WTC11 (cell line): Measurements from ENCODE around the gene LHFPL6. TPM values are rescaled to one million over a fixed set of nuclear protein-coding genes. Genes with fewer than 3 reads are reported as not detected.

Experiments used
- ATAC-seq: fragments of 200-7000 bp; cut with Tn5 transposase; 2 replicates; pipeline ENCODE4 v1.10.0; 2021; ENCODE audit warnings: mild to moderate bottlenecking, moderate library complexity
- CTCF ChIA-PET: fragments of 300-600 bp; sonication (Branson Sonifier 250); formaldehyde crosslinking; loops from one replicate; lab custom pipeline; 2021; ENCODE audit warnings: antibody characterized with exemption; lab: Charles Lee
- POLR2A ChIA-PET: fragments of 350-600 bp; sonication (Branson Sonifier 250); formaldehyde crosslinking; loops from one replicate; lab custom pipeline; 2021; ENCODE audit warnings: antibody characterized with exemption; lab: Charles Lee
- DNase-seq: peaks from one replicate; pipeline ENCODE4 v3.0.0; 2021; ENCODE audit warnings: low spot score
- H3K27ac Mint-ChIP-seq: 2 replicates; pipeline ENCODE4 v1.8.0; 2021; ENCODE audit warnings: mixed read lengths
- H3K27me3 Mint-ChIP-seq: 2 replicates; pipeline ENCODE4 v1.8.0; 2021; ENCODE audit warnings: low read depth, mild to moderate bottlenecking, moderate library complexity, mixed read lengths
- H3K36me3 Mint-ChIP-seq: 2 replicates; pipeline ENCODE4 v1.8.0; 2021; ENCODE audit warnings: mixed read lengths
- H3K4me1 Mint-ChIP-seq: 2 replicates; pipeline ENCODE4 v1.8.0; 2022; ENCODE audit warnings: mixed read lengths
- H3K4me3 Mint-ChIP-seq: 2 replicates; pipeline ENCODE4 v1.8.0; 2021; ENCODE audit warnings: mild to moderate bottlenecking, moderate library complexity, mixed read lengths
- H3K9me3 Mint-ChIP-seq: 2 replicates; pipeline ENCODE4 v1.8.0; 2021; ENCODE audit warnings: mixed read lengths
- ARID4B ChIP-seq: sonication (generic); formaldehyde crosslinking; IDR thresholded peaks from 2 replicates; pipeline ENCODE4 v1.8.0; 2023; ENCODE audit warnings: missing genetic modification reagents, mild to moderate bottlenecking, borderline replicate concordance
- ATF1 ChIP-seq: sonication (generic); formaldehyde crosslinking; IDR thresholded peaks from 2 replicates; pipeline ENCODE4 v1.8.1; 2023; ENCODE audit warnings: mild to moderate bottlenecking, moderate library complexity, missing genetic modification reagents
- CBFB ChIP-seq: sonication (generic); formaldehyde crosslinking; IDR thresholded peaks from 2 replicates; pipeline ENCODE4 v1.8.1; 2022; ENCODE audit warnings: mild to moderate bottlenecking, low read depth, missing genetic modification reagents
- CTCF ChIP-seq: fragments of 200-600 bp; IDR thresholded peaks from 2 replicates; pipeline ENCODE4 v1.8.0; 2022; ENCODE audit warnings: antibody characterized with exemption
- ELF4 ChIP-seq: sonication (generic); formaldehyde crosslinking; IDR thresholded peaks from 2 replicates; pipeline ENCODE4 v1.8.1; 2022; ENCODE audit warnings: low read depth, mild to moderate bottlenecking, moderate library complexity, missing genetic modification reagents
- EMX1 ChIP-seq: fragments of 250-450 bp; sonication (Bioruptor Pico); IDR thresholded peaks from 2 replicates; pipeline ENCODE4 v1.8.0; 2021; ENCODE audit warnings: mild to moderate bottlenecking
- ETV6 ChIP-seq: sonication (generic); formaldehyde crosslinking; IDR thresholded peaks from 2 replicates; pipeline ENCODE4 v1.8.1; 2022; ENCODE audit warnings: mild to moderate bottlenecking, missing genetic modification reagents
- FOXK1 ChIP-seq: sonication (generic); formaldehyde crosslinking; IDR thresholded peaks from 2 replicates; pipeline ENCODE4 v1.8.0; 2022; ENCODE audit warnings: mild to moderate bottlenecking, moderate library complexity, missing genetic modification reagents
- JAZF1 ChIP-seq: fragments of 250-450 bp; sonication (Bioruptor Pico); IDR thresholded peaks from 2 replicates; pipeline ENCODE4 v1.9.0; 2021; ENCODE audit warnings: moderate library complexity, mild to moderate bottlenecking, inconsistent platforms
- MYBL2 ChIP-seq: sonication (generic); formaldehyde crosslinking; IDR thresholded peaks from 2 replicates; pipeline ENCODE4 v1.8.1; 2023; ENCODE audit warnings: mild to moderate bottlenecking, moderate library complexity, missing genetic modification reagents
- NR2C2 ChIP-seq: sonication (generic); formaldehyde crosslinking; IDR thresholded peaks from 2 replicates; pipeline ENCODE4 v1.8.0; 2022; ENCODE audit warnings: mild to moderate bottlenecking, missing genetic modification reagents
- SMAD4 ChIP-seq: sonication (generic); formaldehyde crosslinking; IDR thresholded peaks from 2 replicates; pipeline ENCODE4 v1.8.0; 2022; ENCODE audit warnings: mild to moderate bottlenecking, missing genetic modification reagents
- TCF7 ChIP-seq: sonication (generic); formaldehyde crosslinking; IDR thresholded peaks from 2 replicates; pipeline ENCODE4 v1.8.0; 2022; ENCODE audit warnings: mild to moderate bottlenecking, low read depth, missing genetic modification reagents, moderate library complexity
- total RNA-seq: library from RNA; stranded (reverse); gene quantifications from 3 replicates; pipeline ENCODE4 v1.2.3, GENCODE V29; 2021
- TF ChIP-seq, protein P1 (sequence below): sonication (generic); formaldehyde crosslinking; IDR thresholded peaks from 2 replicates; pipeline ENCODE4 v1.8.0; 2022; ENCODE audit warnings: mild to moderate bottlenecking, missing genetic modification reagents
- TF ChIP-seq, protein P2 (sequence below): sonication (generic); formaldehyde crosslinking; IDR thresholded peaks from 2 replicates; pipeline ENCODE4 v1.8.0; 2022; ENCODE audit warnings: mild to moderate bottlenecking, missing genetic modification reagents
- TF ChIP-seq, protein P3 (sequence below): sonication (generic); formaldehyde crosslinking; IDR thresholded peaks from 2 replicates; pipeline ENCODE4 v1.8.1; 2023; ENCODE audit warnings: mild to moderate bottlenecking, missing genetic modification reagents

LHFPL6 gene
- total RNA-seq, 1 experiment from 2014 or later, result 4.5 TPM

DNA sequence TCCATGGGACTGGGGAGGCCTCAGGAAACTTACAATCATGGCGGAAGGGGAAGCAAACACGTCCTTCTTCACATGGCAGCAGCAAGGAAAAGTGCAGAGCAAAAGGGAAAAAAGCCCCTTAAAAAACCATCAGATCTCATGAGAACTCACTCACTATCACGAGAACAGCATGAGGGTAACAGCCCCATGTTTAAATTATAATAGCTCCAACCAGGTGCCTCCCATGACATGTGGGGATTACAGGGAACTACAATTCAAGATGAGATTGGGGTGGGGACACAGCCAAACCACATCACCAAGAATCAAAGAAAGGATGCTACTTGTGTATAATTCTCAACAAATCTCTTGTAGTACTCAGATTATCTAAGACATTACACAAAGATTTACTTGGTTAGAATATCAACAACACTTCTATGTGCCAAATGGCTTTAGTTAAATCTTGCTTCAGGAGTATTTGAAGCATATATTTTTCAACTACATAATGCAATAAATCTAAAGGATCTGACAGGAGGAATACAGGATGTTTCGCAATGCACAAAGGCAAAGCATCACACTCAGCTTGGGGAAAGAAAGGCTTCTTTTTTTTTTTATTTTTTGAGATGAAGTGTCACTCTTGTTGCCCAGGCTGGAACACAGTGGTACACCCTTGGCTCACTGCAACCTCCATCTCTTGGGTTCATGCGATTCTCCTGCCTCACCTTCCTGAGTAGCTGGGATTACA is 180.0 kb downstream of the LHFPL6 start:
- no peak for DNase-seq
- Mint-ChIP-seq H3K4me3 (0 out of 2 replicates have a peak overlapping the region, but pooled peaks have one; percentile 26), H3K9me3 (peaks cover 6% of the 10 kb centered on the region), H3K27ac (no peak overlapping the region)
- POLR2A ChIA-PET, result no interaction called here
- CTCF ChIA-PET, result interaction anchor here (0.7 to 1.2 kb wide), 2 partner anchors 175 to 193 kb away, joined by 3 read pairs; no protein-coding TSS in a partner anchor
- TF ChIP-seq, protein P1, sequence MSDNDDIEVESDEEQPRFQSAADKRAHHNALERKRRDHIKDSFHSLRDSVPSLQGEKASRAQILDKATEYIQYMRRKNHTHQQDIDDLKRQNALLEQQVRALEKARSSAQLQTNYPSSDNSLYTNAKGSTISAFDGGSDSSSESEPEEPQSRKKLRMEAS (CRISPR knock-in tag), result no peak
- TF ChIP-seq, all 79 proteins: peak for 0
- H3K27me3 Mint-ChIP-seq, result 0 out of 2 replicates have a peak, but pooled peaks cover 6% of the 10 kb centered on the region
- peak; percentile 92 for ATAC-seq
- peaks cover 39% of the 10 kb centered on the region for H3K4me1 Mint-ChIP-seq
- no peaks in the 10 kb centered on the region for H3K36me3 Mint-ChIP-seq

- H3K27me3 Mint-ChIP-seq, result peaks cover 9% of the 10 kb centered on the region
- POLR2A ChIA-PET, result no interaction called here
- H3K27ac Mint-ChIP-seq, result no peak overlapping the region
- no peaks in the 10 kb centered on the region for H3K9me3 Mint-ChIP-seq
- no peaks in the 10 kb centered on the region for H3K36me3 Mint-ChIP-seq
- DNase-seq (no peak), ATAC-seq (no peak)
- peaks cover 68% of the 10 kb centered on the region for H3K4me1 Mint-ChIP-seq
- H3K4me3 Mint-ChIP-seq, result no peak overlapping the region
- TF ChIP-seq SMAD4 (CRISPR knock-in tag), result no peak
- TF ChIP-seq ETV6 (CRISPR knock-in tag), result no peak
- TF ChIP-seq CBFB (CRISPR knock-in tag), result no peak
- TF ChIP-seq, protein P2, sequence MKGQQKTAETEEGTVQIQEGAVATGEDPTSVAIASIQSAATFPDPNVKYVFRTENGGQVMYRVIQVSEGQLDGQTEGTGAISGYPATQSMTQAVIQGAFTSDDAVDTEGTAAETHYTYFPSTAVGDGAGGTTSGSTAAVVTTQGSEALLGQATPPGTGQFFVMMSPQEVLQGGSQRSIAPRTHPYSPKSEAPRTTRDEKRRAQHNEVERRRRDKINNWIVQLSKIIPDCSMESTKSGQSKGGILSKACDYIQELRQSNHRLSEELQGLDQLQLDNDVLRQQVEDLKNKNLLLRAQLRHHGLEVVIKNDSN, result no peak
- TF ChIP-seq MYBL2 (CRISPR knock-in tag), result no peak
- TF ChIP-seq JAZF1 (CRISPR knock-in tag), result no peak
- TF ChIP-seq EMX1 (CRISPR knock-in tag), result no peak
- no peak for TF ChIP-seq TCF7
- TF ChIP-seq NR2C2, result no peak
- TF ChIP-seq, protein P3, sequence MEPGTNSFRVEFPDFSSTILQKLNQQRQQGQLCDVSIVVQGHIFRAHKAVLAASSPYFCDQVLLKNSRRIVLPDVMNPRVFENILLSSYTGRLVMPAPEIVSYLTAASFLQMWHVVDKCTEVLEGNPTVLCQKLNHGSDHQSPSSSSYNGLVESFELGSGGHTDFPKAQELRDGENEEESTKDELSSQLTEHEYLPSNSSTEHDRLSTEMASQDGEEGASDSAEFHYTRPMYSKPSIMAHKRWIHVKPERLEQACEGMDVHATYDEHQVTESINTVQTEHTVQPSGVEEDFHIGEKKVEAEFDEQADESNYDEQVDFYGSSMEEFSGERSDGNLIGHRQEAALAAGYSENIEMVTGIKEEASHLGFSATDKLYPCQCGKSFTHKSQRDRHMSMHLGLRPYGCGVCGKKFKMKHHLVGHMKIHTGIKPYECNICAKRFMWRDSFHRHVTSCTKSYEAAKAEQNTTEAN (CRISPR knock-in tag), result no peak
- no peak for TF ChIP-seq ARID4B (CRISPR knock-in tag)
- no peak for TF ChIP-seq CTCF
- TF ChIP-seq FOXK1 (CRISPR knock-in tag), result no peak
- TF ChIP-seq ATF1 (CRISPR knock-in tag), result no peak
- TF ChIP-seq ELF4 (CRISPR knock-in tag), result no peak
- CTCF ChIA-PET, result interaction anchor here (1.9 to 4.1 kb wide), 3 partner anchors 10 to 196 kb away, joined by 6 to 41 read pairs (median 14); partner anchors contain the start of gene LHFPL6
Measured at GRCh38 chr13:39419876-39420275, 183.1 kb downstream of the LHFPL6 start.
